Sigmoid colon (tissue), 4 donors: ENCODE results near the gene MEF2D.

Experiments used
- EP300 ChIP-seq, 4 donors: sonication (generic); formaldehyde crosslinking; IDR thresholded peaks; one replicate each; pipeline ENCODE4 v1.6.1; 2017; ENCODE audit warnings: antibody characterized with exemption in 4 of 4
- POLR2A ChIP-seq, 2 donors: fragments of 450-650 bp; IDR thresholded peaks; one replicate each; pipeline ENCODE4 v1.6.1; 2016; ENCODE audit warnings: antibody characterized with exemption in 2 of 2, mild to moderate bottlenecking in 2 of 2, moderate library complexity in 2 of 2
- POLR2AphosphoS5 ChIP-seq, 4 donors: sonication (generic); formaldehyde crosslinking; IDR thresholded peaks; one replicate each; pipeline ENCODE4 v1.6.1; 2017; ENCODE audit warnings: antibody characterized with exemption in 4 of 4
- TF ChIP-seq, protein P1 (sequence below), 4 experiments: fragments of 450-650 bp in 3 of 4; fragments of 200-600 bp in 1 of 4; IDR thresholded peaks; one replicate each; pipeline ENCODE4 v1.5.1; 2016 to 2019; ENCODE audit warnings: antibody characterized with exemption in 4 of 4, mild to moderate bottlenecking in 3 of 4, moderate library complexity in 2 of 4

DNA sequence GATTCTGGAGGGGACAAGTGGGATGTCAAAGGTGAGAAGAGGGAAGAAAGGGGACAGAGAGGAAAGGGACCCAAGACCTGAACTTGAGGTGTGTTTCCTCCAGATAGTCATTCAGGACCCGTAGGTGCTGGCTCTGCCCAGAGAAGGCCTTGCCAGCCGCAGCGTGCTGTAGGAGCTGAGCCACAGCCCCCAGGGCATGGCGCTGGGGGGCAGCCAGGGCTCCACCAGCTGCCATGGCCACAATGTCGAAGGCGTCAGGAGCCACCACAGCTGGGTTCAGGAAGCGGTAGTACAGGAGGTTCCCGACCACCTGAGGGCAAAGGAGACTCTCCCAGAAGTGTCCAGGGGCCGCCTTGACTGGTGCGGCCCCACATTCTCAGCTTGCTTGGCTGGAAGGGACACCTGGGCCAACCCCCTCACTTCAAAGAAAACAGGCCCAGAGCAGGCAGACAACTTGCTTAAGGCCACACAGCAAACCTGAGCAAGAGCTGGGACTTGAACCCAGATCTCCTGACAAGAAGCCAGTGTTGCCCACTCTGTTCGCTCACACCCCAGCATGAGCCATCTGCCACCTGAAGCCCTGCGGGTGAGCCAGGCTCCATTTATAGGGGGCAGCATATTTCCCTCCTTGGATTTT lies 34.0 kb upstream of the MEF2D start:
- TF ChIP-seq POLR2A (IDR thresholded peaks at IDR 0.05) = no peak
- TF ChIP-seq, protein P1, sequence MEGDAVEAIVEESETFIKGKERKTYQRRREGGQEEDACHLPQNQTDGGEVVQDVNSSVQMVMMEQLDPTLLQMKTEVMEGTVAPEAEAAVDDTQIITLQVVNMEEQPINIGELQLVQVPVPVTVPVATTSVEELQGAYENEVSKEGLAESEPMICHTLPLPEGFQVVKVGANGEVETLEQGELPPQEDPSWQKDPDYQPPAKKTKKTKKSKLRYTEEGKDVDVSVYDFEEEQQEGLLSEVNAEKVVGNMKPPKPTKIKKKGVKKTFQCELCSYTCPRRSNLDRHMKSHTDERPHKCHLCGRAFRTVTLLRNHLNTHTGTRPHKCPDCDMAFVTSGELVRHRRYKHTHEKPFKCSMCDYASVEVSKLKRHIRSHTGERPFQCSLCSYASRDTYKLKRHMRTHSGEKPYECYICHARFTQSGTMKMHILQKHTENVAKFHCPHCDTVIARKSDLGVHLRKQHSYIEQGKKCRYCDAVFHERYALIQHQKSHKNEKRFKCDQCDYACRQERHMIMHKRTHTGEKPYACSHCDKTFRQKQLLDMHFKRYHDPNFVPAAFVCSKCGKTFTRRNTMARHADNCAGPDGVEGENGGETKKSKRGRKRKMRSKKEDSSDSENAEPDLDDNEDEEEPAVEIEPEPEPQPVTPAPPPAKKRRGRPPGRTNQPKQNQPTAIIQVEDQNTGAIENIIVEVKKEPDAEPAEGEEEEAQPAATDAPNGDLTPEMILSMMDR (IDR thresholded peaks at IDR 0.05) = no peak
- TF ChIP-seq POLR2AphosphoS5 (IDR thresholded peaks at IDR 0.05) = no peak
- TF ChIP-seq EP300 (IDR thresholded peaks at IDR 0.05) = no peak
